B cell (primary cell): Measurements from ENCODE around the gene GMPR2. TPM values are rescaled to one million over a fixed set of nuclear protein-coding genes. Genes with fewer than 3 reads are reported as not detected.
A peak's percentile ranks its signal among the peaks of the same experiment; 100 is the strongest.

Experiments used
- ATAC-seq: fragments of 200-7000 bp; cut with Tn5 transposase; one replicate; pipeline ENCODE4 v1.10.0; 2021; ENCODE audit warnings: low read depth, mild to moderate bottlenecking, moderate number of reproducible peaks, moderate library complexity
- CTCF ChIA-PET: fragments of 350-600 bp; sonication (Branson Sonifier 250); formaldehyde crosslinking; loops from one replicate; lab custom pipeline; 2021; ENCODE audit warnings: antibody characterized with exemption, inconsistent platforms; lab: Charles Lee
- POLR2A ChIA-PET: fragments of 350-600 bp; sonication (Branson Sonifier 250); formaldehyde crosslinking; loops from one replicate; lab custom pipeline; 2021; ENCODE audit warnings: antibody characterized with exemption; lab: Charles Lee
- DNase-seq: peaks from one replicate; pipeline ENCODE4 v3.0.0; 2013
- H2AFZ ChIP-seq: 2 replicates; pipeline ENCODE4 v1.6.1; 2012; ENCODE audit warnings: mild to moderate bottlenecking, low read depth, low read length; ENCODE audit not compliant: insufficient read depth, poor library complexity, severe bottlenecking
- H3K27ac ChIP-seq, 2 donors: 1 replicate in 1 of 2; 2 replicates in 1 of 2; pipeline ENCODE4 v1.5.1; 2012 to 2013; ENCODE audit warnings: low read length in 2 of 2, mild to moderate bottlenecking in 2 of 2, moderate library complexity in 1 of 2
- H3K27me3 ChIP-seq, 4 experiments: fragments of 200-600 bp in 1 of 4; sonication (generic) in 1 of 4; replicated peaks in 1 of 4; 1 replicate in 2 of 4; 2 replicates in 2 of 4; pipeline versions ENCODE4 v1.6.1 to v1.7.0; 2013 to 2016; ENCODE audit warnings: low read length in 3 of 4, mild to moderate bottlenecking in 2 of 4, mixed read lengths in 1 of 4, moderate library complexity in 1 of 4; ENCODE audit not compliant: insufficient read depth in 4 of 4, control insufficient read depth in 3 of 4; ENCODE audit errors: control extremely low read depth in 1 of 4
- H3K36me3 ChIP-seq, 2 experiments: replicated peaks in 1 of 2; 1 replicate in 1 of 2; 2 replicates in 1 of 2; pipeline versions ENCODE4 v1.6.1 to v1.7.1; 2013; ENCODE audit warnings: low read length in 1 of 2; ENCODE audit not compliant: insufficient read depth in 2 of 2, control insufficient read depth in 1 of 2; ENCODE audit errors: control extremely low read depth in 1 of 2, extremely low read depth in 1 of 2
- H3K4me1 ChIP-seq, 2 donors: fragments of 200-600 bp in 1 of 2; sonication (generic) in 1 of 2; 1 replicate in 1 of 2; 2 replicates in 1 of 2; pipeline versions ENCODE4 v1.5.1 to v1.6.1; 2013 to 2017; ENCODE audit warnings: low read length in 2 of 2; ENCODE audit not compliant: control insufficient read depth in 2 of 2, insufficient read depth in 2 of 2
- H3K4me2 ChIP-seq: replicated peaks from 2 replicates; pipeline ENCODE3; 2012; ENCODE audit warnings: mild to moderate bottlenecking, low read depth, low read length; ENCODE audit not compliant: poor library complexity, severe bottlenecking
- H3K4me3 ChIP-seq, 5 experiments: fragments of 200-600 bp in 1 of 5; sonication (generic) in 1 of 5; 1 replicate in 3 of 5; 2 replicates in 2 of 5; pipeline versions ENCODE4 v1.5.1 to v1.7.0; 2011 to 2016; ENCODE audit warnings: low read length in 4 of 5, mild to moderate bottlenecking in 4 of 5, low read depth in 2 of 5, control low read depth in 1 of 5, moderate library complexity in 1 of 5; ENCODE audit not compliant: insufficient read depth in 1 of 5; ENCODE audit errors: control extremely low read depth in 1 of 5, extremely low read depth in 1 of 5
- H3K79me2 ChIP-seq: fragments of 200-600 bp; sonication (generic); one replicate; pipeline ENCODE4 v1.6.0; 2016; ENCODE audit warnings: low read length; ENCODE audit not compliant: control insufficient read depth, insufficient read depth
- H3K9ac ChIP-seq: fragments of 200-600 bp; sonication (generic); 2 replicates; pipeline ENCODE4 v1.6.1; 2017; ENCODE audit warnings: mild to moderate bottlenecking, low read length, moderate library complexity
- H3K9me3 ChIP-seq, 3 donors: one replicate each; pipeline versions ENCODE4 v1.6.1 to v1.7.1; 2013; ENCODE audit warnings: low read length in 2 of 3; ENCODE audit not compliant: control insufficient read depth in 2 of 3, insufficient read depth in 1 of 3; ENCODE audit errors: control extremely low read depth in 1 of 3
- H4K20me1 ChIP-seq: 2 replicates; pipeline ENCODE4 v1.6.0; 2012; ENCODE audit warnings: mild to moderate bottlenecking, low read length; ENCODE audit not compliant: insufficient read depth, control insufficient read depth, poor library complexity, severe bottlenecking
- H3K27ac Mint-ChIP-seq: one replicate; pipeline ENCODE4 v1.8.0; 2021; ENCODE audit warnings: mixed read lengths
- H3K27me3 Mint-ChIP-seq: one replicate; pipeline ENCODE4 v1.8.0; 2021; ENCODE audit warnings: mixed read lengths
- H3K4me1 Mint-ChIP-seq: one replicate; pipeline ENCODE4 v1.8.0; 2021; ENCODE audit warnings: mixed read lengths
- H3K4me3 Mint-ChIP-seq: one replicate; pipeline ENCODE4 v1.8.0; 2021; ENCODE audit warnings: mixed read lengths
- H3K9me3 Mint-ChIP-seq: one replicate; pipeline ENCODE4 v1.8.0; 2022; ENCODE audit warnings: mixed read lengths; ENCODE audit not compliant: insufficient read depth
- CTCF ChIP-seq: fragments of 200-600 bp; IDR thresholded peaks from one replicate; pipeline ENCODE4 v1.8.0; 2022; ENCODE audit warnings: antibody characterized with exemption, mild to moderate bottlenecking
- EZH2 ChIP-seq: IDR thresholded peaks from 2 replicates; pipeline ENCODE4 v1.6.1; 2012; ENCODE audit warnings: borderline replicate concordance, low read depth, mild to moderate bottlenecking, moderate library complexity, low read length; ENCODE audit not compliant: insufficient read depth, poor library complexity, severe bottlenecking
- WGBS: methylation state at CpG from one replicate; pipeline ENCODE4 v1.1.5; 2013; ENCODE audit warnings: missing lambda C conversion rate; ENCODE audit not compliant: insufficient coverage; 5-methylcytosine and 5-hydroxymethylcytosine counted together
- intact Hi-C: fragments of 100-400 bp; cut with micrococcal nuclease; formaldehyde crosslinking; loops from one replicate; pipeline ENCODE4 v1.10.0; 2022
- polyA plus RNA-seq: library from polyadenylated mRNA; depleted of rRNA; stranded (reverse); fragments of >200 nt; gene quantifications from 2 replicates; pipeline ENCODE4 v1.2.3, GENCODE V29; 2012
- total RNA-seq, 2 donors: library from RNA; stranded (reverse); fragments of 120-200 nt in 1 of 2; gene quantifications; 1 replicate in 1 of 2; 2 replicates in 1 of 2; pipeline versions ENCODE4 v1.2.3 to v1.2.4, GENCODE V29; 2013 to 2022

The GMPR2 gene
- total and polyA plus RNA-seq, 2 donors (not counting 1 experiment from before 2014, with no cell fraction given) = 39.7 to 58.7 TPM

GRCh38 chr14:24189059-24189375, 43.7 kb upstream of the GMPR2 start:
- no peaks in the 10 kb centered on the region for H3K9me3 ChIP-seq
- Mint-ChIP-seq H3K27ac (peak overlapping the region; percentile 87), H3K4me1 (peaks cover 38% of the 10 kb centered on the region), H3K4me3 (peak overlapping the region; percentile 93), H3K9me3 (no peaks in the 10 kb centered on the region), H3K27me3 (no peaks in the 10 kb centered on the region)
- peak overlapping the region; percentile 32 to 86 for H3K27ac ChIP-seq
- H2AFZ ChIP-seq = peak overlapping the region; percentile 76
- ChIA-PET POLR2A (interaction anchor here (0.6 to 2.1 kb wide), 11 partner anchors 15 to 86 kb away, joined by 3 to 9 read pairs (median 4); partner anchors contain the start of genes CHMP4A, IRF9, MDP1 and PSME1), CTCF (interaction anchor here (0.7 to 3.7 kb wide), 12 partner anchors 25 to 122 kb away, joined by 3 to 21 read pairs (median 4); partner anchors contain the start of genes CHMP4A, CIDEB, DCAF11 and IRF9)
- peaks cover 16 to 19% of the 10 kb centered on the region in 2 donors for H3K4me1 ChIP-seq
- no peaks in the 10 kb centered on the region for H4K20me1 ChIP-seq
- no peak for DNase-seq
- H3K79me2 ChIP-seq = peaks cover 61% of the 10 kb centered on the region
- WGBS = 0% methylated on average over 1 of the region's 3 CpGs
- no peak for ATAC-seq
- peak overlapping the region; percentile 96 for H3K4me2 ChIP-seq
- intact Hi-C loops = no loop called here
- H3K27me3 ChIP-seq = no peaks in the 10 kb centered on the region
- peak overlapping the region; percentile 70 for H3K9ac ChIP-seq
- TF ChIP-seq CTCF (no peak), EZH2 (no peak)
- H3K36me3 ChIP-seq = peaks cover 3 to 41% of the 10 kb centered on the region in 2 experiments
- peak overlapping the region in 4 of 5 experiments; percentile 32 to 79 (median 73) for H3K4me3 ChIP-seq

- ATAC-seq = no peak
- H3K79me2 ChIP-seq = peaks cover 65% of the 10 kb centered on the region
- H3K27me3 Mint-ChIP-seq = no peaks in the 10 kb centered on the region
Observed at GRCh38 chr14:24189460-24189859, 43.3 kb upstream of the GMPR2 start.

More at GRCh38 chr14:24189460-24189859, 43.3 kb upstream of the GMPR2 start:
- Histone ChIP-seq H3K4me1 (peaks cover 21 to 23% of the 10 kb centered on the region in 2 donors), H3K27ac (peak overlapping the region; percentile 32 to 86), H3K9me3 (no peaks in the 10 kb centered on the region), H3K4me2 (peak overlapping the region; percentile 96), H3K36me3 (peaks cover 3 to 36% of the 10 kb centered on the region in 2 experiments), H4K20me1 (no peaks in the 10 kb centered on the region), H3K9ac (no peak overlapping the region), H2AFZ (peak overlapping the region; percentile 76), H3K27me3 (no peaks in the 10 kb centered on the region), H3K4me3 (no peak overlapping the region)
- POLR2A ChIA-PET = interaction anchor here (0.6 to 2.1 kb wide), 11 partner anchors 14 to 85 kb away, joined by 3 to 9 read pairs (median 4); partner anchors contain the start of genes CHMP4A, MDP1, PSME1 and PSME2
- Mint-ChIP-seq H3K9me3 (no peaks in the 10 kb centered on the region), H3K27ac (peak overlapping the region; percentile 46), H3K4me1 (peaks cover 42% of the 10 kb centered on the region), H3K4me3 (no peak overlapping the region)
- intact Hi-C loops = no loop called here
- no peak for DNase-seq
- CTCF ChIA-PET = interaction anchor here (0.7 to 3.7 kb wide), 9 partner anchors 24 to 121 kb away, joined by 3 to 21 read pairs (median 6); partner anchors contain the start of genes CHMP4A, CIDEB, IRF9 and LTB4R2
- TF ChIP-seq CTCF = no peak
- no peak for TF ChIP-seq EZH2
- WGBS = 100% methylated on average over 1 of the region's 9 CpGs
